HG02981 (cell line): Measurements from ENCODE around the gene ERI3.

ENCODE experiments used
- ATAC-seq: cut with Tn5 transposase; IDR thresholded peaks from one replicate; pipeline ENCODE4 v1.9.1; 2021; ENCODE audit warnings: mild to moderate bottlenecking, moderate library complexity; ENCODE audit not compliant: unreplicated experiment

The ERI3 gene

GRCh38 chr1:44351289-44351688, 3.8 kb downstream of the ERI3 start:
- no peak for ATAC-seq

GRCh38 chr1:44348061-44348485, 7.0 kb downstream of the ERI3 start:
- ATAC-seq, result no peak

GRCh38 chr1:44347280-44347679, 7.8 kb downstream of the ERI3 start:
- ATAC-seq, result no peak

- ATAC-seq, result no peak
These were observed 8.2 kb downstream of the ERI3 start for GRCh38 chr1:44346878-44347277.

GRCh38 chr1:44346184-44346583, 8.9 kb downstream of the ERI3 start:
- ATAC-seq, result no peak

GRCh38 chr1:44345187-44345775, 9.8 kb downstream of the ERI3 start:
- no peak for ATAC-seq

- no peak for ATAC-seq
These were observed 15.3 kb downstream of the ERI3 start for GRCh38 chr1:44339731-44340130.

- no peak for ATAC-seq
These were observed 16.9 kb downstream of the ERI3 start for GRCh38 chr1:44338136-44338535.

GRCh38 chr1:44336668-44337067, 18.4 kb downstream of the ERI3 start:
- ATAC-seq, result no peak

GRCh38 chr1:44334968-44335367, 20.1 kb downstream of the ERI3 start:
- no peak for ATAC-seq

- no peak for ATAC-seq
These were observed 21.7 kb downstream of the ERI3 start for GRCh38 chr1:44333376-44333775.

GRCh38 chr1:44332505-44332904, 22.6 kb downstream of the ERI3 start:
- ATAC-seq, result no peak

GRCh38 chr1:44330935-44331334, 24.1 kb downstream of the ERI3 start:
- ATAC-seq, result no peak

GRCh38 chr1:44328671-44329416, 26.2 kb downstream of the ERI3 start:
- ATAC-seq, result no peak

GRCh38 chr1:44327679-44328491, 27.2 kb downstream of the ERI3 start:
- ATAC-seq, result no peak

GRCh38 chr1:44326821-44327465, 28.1 kb downstream of the ERI3 start:
- ATAC-seq, result no peak

GRCh38 chr1:44326024-44326701, 28.9 kb downstream of the ERI3 start:
- ATAC-seq, result no peak

GRCh38 chr1:44323947-44324346, 31.1 kb downstream of the ERI3 start:
- no peak for ATAC-seq

- no peak for ATAC-seq
These were observed 32.7 kb downstream of the ERI3 start for GRCh38 chr1:44322367-44322766.

GRCh38 chr1:44321466-44321865, 33.6 kb downstream of the ERI3 start:
- ATAC-seq, result no peak
